PC-3 (cell line): ENCODE results near the gene DOCK1. TPM values are rescaled to one million over a fixed set of nuclear protein-coding genes. Genes with fewer than 3 reads are reported as not detected.

Experiments used
- ATAC-seq: fragments of 200-7000 bp; cut with Tn5 transposase; 2 replicates; pipeline ENCODE4 v1.9.1; 2020; ENCODE audit warnings: mild to moderate bottlenecking, moderate library complexity
- BruUV-seq: library from RNA; stranded (reverse); fragments of 400-500 nt; replicated peaks from 2 replicates; lab custom pipeline; 2021; lab: Mats Ljungman, UMichigan
- CTCF ChIA-PET: fragments of 300-600 bp; sonication (Branson Sonifier 250); formaldehyde crosslinking; loops from one replicate; lab custom pipeline; 2022; ENCODE audit warnings: antibody characterized with exemption; lab: Charles Lee
- POLR2A ChIA-PET: fragments of 300-600 bp; sonication (Branson Sonifier 250); formaldehyde crosslinking; loops from one replicate; lab custom pipeline; 2022; ENCODE audit warnings: antibody characterized with exemption; ENCODE audit not compliant: unreplicated experiment; lab: Charles Lee
- DNase-seq: peaks from one replicate; pipeline ENCODE4 v3.0.0-alpha.2; 2015
- H2AFZ ChIP-seq: fragments of 300-600 bp; sonication (generic); 2 replicates; pipeline ENCODE4 v1.6.0; 2016; ENCODE audit warnings: antibody characterized with exemption, low read length
- H3F3A ChIP-seq: fragments of 300-600 bp; sonication (generic); one replicate; pipeline ENCODE4 v1.6.0; 2017; ENCODE audit warnings: antibody characterized with exemption, low read length, control low read depth, mild to moderate bottlenecking; ENCODE audit not compliant: unreplicated experiment
- H3K27ac ChIP-seq: fragments of 300-600 bp; sonication (generic); 2 replicates; pipeline ENCODE4 v1.5.1; 2016; ENCODE audit warnings: mild to moderate bottlenecking, low read length
- H3K27me3 ChIP-seq: fragments of 300-600 bp; sonication (generic); 2 replicates; pipeline ENCODE4 v1.6.1; 2016; ENCODE audit warnings: low read length, mixed read lengths
- H3K36me3 ChIP-seq: fragments of 300-600 bp; sonication (generic); 2 replicates; pipeline ENCODE4 v1.6.1; 2016; ENCODE audit warnings: low read depth, mixed run types, low read length, mixed read lengths
- H3K4me1 ChIP-seq: fragments of 300-600 bp; sonication (generic); 2 replicates; pipeline ENCODE4 v1.5.1; 2016; ENCODE audit warnings: low read length; ENCODE audit not compliant: insufficient read depth
- H3K4me2 ChIP-seq: fragments of 300-600 bp; sonication (generic); 2 replicates; pipeline ENCODE4 v1.6.0; 2016; ENCODE audit warnings: low read length
- H3K4me3 ChIP-seq: fragments of 300-600 bp; sonication (generic); 2 replicates; pipeline ENCODE4 v1.5.1; 2016; ENCODE audit warnings: mild to moderate bottlenecking, low read length, mixed read lengths
- H3K79me2 ChIP-seq: fragments of 300-600 bp; sonication (generic); 2 replicates; pipeline ENCODE4 v1.6.1; 2017; ENCODE audit warnings: low read length, mixed read lengths
- H3K9ac ChIP-seq: fragments of 300-600 bp; sonication (generic); 2 replicates; pipeline ENCODE4 v1.6.0; 2016; ENCODE audit warnings: mild to moderate bottlenecking, low read length
- H3K9me2 ChIP-seq: fragments of 300-600 bp; sonication (generic); replicated peaks from 2 replicates; pipeline ENCODE4 v1.6.1; 2016; ENCODE audit warnings: mixed run types, low read length, mixed read lengths
- H3K9me3 ChIP-seq: fragments of 300-600 bp; sonication (generic); 2 replicates; pipeline ENCODE4 v1.6.1; 2016; ENCODE audit warnings: low read length, mixed read lengths
- H4K20me1 ChIP-seq: fragments of 300-600 bp; sonication (generic); 2 replicates; pipeline ENCODE4 v1.6.1; 2016; ENCODE audit warnings: low read length, mixed read lengths
- EZH2 ChIP-seq: fragments of 300-600 bp; sonication (generic); IDR thresholded peaks from one replicate; pipeline ENCODE4 v1.6.1; 2017; ENCODE audit warnings: antibody characterized with exemption, mild to moderate bottlenecking, low read length; ENCODE audit not compliant: unreplicated experiment
- EZH2phosphoT487 ChIP-seq: fragments of 300-600 bp; sonication (generic); IDR thresholded peaks from 2 replicates; pipeline ENCODE4 v1.6.1; 2018; ENCODE audit warnings: mild to moderate bottlenecking, antibody characterized with exemption, low read length, borderline replicate concordance
- intact Hi-C: fragments of 100-400 bp; cut with micrococcal nuclease; formaldehyde crosslinking; loops from 2 replicates; pipeline ENCODE4 v1.9.0; 2023
- total RNA-seq: library from RNA; depleted of rRNA; stranded (reverse); fragments of >200 nt; gene quantifications from 2 replicates; pipeline ENCODE4 v1.2.3, GENCODE V29; 2014
- TF ChIP-seq, protein P1 (sequence below): fragments of 300-600 bp; sonication (generic); conservative IDR thresholded peaks from 2 replicates; pipeline ENCODE4 v1.5.1; 2017; ENCODE audit warnings: antibody characterized with exemption, low read depth, mild to moderate bottlenecking, low read length

The DOCK1 gene
- total RNA-seq, 1 experiment from 2014 or later = 34.3 TPM

DNA sequence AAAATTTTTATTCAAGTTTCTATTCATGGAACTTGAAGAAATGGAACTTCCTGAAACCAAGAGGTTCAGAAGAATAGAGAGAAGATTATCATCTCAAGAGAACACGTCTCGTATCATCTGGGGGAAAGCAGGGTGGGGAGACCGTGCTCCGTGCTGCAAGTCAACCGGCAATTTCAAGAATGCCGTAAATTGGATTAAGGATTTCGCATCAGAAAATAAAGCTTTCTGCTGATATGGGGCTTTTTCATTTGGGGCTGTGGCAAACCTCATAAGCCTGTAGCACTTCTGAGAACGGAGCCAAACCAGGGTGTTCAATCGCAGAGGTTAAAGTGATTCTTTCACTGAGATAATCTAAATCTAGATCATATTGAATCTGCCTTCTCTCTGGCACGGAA is 493.7 kb downstream of the DOCK1 start:
- DNase-seq (no peak), ATAC-seq (no peak)
- Histone ChIP-seq H2AFZ (no peak overlapping the region), H4K20me1 (no peaks in the 10 kb centered on the region), H3K9me3 (no peaks in the 10 kb centered on the region), H3F3A (no peaks in the 10 kb centered on the region), H3K27ac (no peak overlapping the region), H3K27me3 (no peaks in the 10 kb centered on the region), H3K79me2 (no peaks in the 10 kb centered on the region), H3K9ac (no peak overlapping the region), H3K4me1 (no peaks in the 10 kb centered on the region), H3K9me2 (no peaks in the 10 kb centered on the region), H3K36me3 (no peaks in the 10 kb centered on the region), H3K4me2 (no peak overlapping the region), H3K4me3 (no peak overlapping the region)
- ChIA-PET POLR2A (no interaction called here), CTCF (no interaction called here)
- intact Hi-C loops = no loop called here
- TF ChIP-seq EZH2 (no peak), EZH2phosphoT487 (no peak)
- TF ChIP-seq, protein P1, sequence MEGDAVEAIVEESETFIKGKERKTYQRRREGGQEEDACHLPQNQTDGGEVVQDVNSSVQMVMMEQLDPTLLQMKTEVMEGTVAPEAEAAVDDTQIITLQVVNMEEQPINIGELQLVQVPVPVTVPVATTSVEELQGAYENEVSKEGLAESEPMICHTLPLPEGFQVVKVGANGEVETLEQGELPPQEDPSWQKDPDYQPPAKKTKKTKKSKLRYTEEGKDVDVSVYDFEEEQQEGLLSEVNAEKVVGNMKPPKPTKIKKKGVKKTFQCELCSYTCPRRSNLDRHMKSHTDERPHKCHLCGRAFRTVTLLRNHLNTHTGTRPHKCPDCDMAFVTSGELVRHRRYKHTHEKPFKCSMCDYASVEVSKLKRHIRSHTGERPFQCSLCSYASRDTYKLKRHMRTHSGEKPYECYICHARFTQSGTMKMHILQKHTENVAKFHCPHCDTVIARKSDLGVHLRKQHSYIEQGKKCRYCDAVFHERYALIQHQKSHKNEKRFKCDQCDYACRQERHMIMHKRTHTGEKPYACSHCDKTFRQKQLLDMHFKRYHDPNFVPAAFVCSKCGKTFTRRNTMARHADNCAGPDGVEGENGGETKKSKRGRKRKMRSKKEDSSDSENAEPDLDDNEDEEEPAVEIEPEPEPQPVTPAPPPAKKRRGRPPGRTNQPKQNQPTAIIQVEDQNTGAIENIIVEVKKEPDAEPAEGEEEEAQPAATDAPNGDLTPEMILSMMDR = no peak
- no TSS peak for BruUV-seq

DNA sequence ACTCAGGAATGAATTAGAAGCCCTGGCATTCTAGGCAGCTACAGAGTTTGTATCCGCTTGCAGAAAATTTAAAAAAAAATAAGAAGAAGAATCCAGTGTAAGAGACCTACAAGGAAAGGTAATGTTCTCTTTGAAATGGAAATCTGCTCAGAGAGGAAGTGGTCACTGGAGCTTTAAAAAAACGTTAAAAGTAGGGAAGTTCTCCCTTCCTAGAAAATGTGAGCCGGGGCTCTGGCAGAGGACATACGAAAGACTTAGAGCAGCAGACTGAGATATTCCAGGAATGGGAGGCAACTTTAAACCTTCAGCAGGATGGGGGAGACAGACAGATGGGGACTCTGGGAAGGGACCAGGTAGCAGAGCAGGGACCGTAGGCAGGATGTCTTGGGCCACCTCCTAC is 494.4 kb downstream of the DOCK1 start:
- Histone ChIP-seq H3K4me3 (no peak overlapping the region), H2AFZ (no peak overlapping the region), H3K27ac (no peak overlapping the region), H4K20me1 (no peaks in the 10 kb centered on the region), H3K4me1 (no peaks in the 10 kb centered on the region), H3K79me2 (no peaks in the 10 kb centered on the region), H3K4me2 (no peak overlapping the region), H3K9me3 (no peaks in the 10 kb centered on the region), H3K9me2 (no peaks in the 10 kb centered on the region), H3K9ac (no peak overlapping the region), H3K27me3 (no peaks in the 10 kb centered on the region), H3K36me3 (no peaks in the 10 kb centered on the region), H3F3A (no peaks in the 10 kb centered on the region)
- no TSS peak for BruUV-seq
- ChIA-PET CTCF (no interaction called here), POLR2A (no interaction called here)
- intact Hi-C loops = no loop called here
- no peak for ATAC-seq
- TF ChIP-seq EZH2phosphoT487 (no peak), EZH2 (no peak)
- TF ChIP-seq, protein P1 = no peak
- DNase-seq = no peak

DNA sequence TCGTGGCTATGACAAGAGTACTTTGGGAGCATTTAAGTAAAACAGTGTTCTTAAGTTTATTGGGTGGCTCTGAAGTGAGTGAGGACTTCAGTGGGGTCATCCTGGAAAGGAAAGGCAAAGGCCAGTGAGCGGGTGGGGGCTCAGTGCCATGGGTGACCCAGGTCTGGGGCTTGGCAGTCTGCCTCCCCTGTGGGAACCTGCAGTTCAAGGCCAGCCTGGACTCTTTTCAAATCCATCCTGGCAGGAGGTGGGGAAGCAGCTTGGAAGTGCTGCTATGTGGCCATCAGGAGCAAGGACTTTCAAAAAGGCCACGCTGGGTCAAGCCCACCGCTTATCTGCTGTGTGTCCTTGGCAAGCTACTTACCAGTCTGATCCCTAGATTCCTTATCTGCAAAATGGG is 495.0 kb downstream of the DOCK1 start:
- Histone ChIP-seq H3K4me1 (no peaks in the 10 kb centered on the region), H3K79me2 (no peaks in the 10 kb centered on the region), H3K36me3 (no peaks in the 10 kb centered on the region), H3K9me2 (no peaks in the 10 kb centered on the region), H4K20me1 (no peaks in the 10 kb centered on the region), H3K27ac (no peak overlapping the region), H3K9me3 (no peaks in the 10 kb centered on the region), H3K4me3 (no peak overlapping the region), H3K27me3 (no peaks in the 10 kb centered on the region), H3K4me2 (no peak overlapping the region), H3F3A (no peaks in the 10 kb centered on the region), H3K9ac (no peak overlapping the region), H2AFZ (no peak overlapping the region)
- ATAC-seq (no peak), DNase-seq (no peak)
- POLR2A ChIA-PET = no interaction called here
- BruUV-seq = no TSS peak
- TF ChIP-seq EZH2 (no peak), EZH2phosphoT487 (no peak)
- TF ChIP-seq, protein P1 = no peak
- CTCF ChIA-PET = no interaction called here
- intact Hi-C loops = no loop called here
